ENCODE data around the gene TUT1.
A peak's percentile ranks its signal among the peaks of the same experiment; 100 is the strongest.

Gene TUT1

GRCh38 chr11:62542111-62542745 is 49.1 kb downstream of the TUT1 start:
- DNase-seq (ENCODE audit: low read depth, low spot score), result no peak

- DNase-seq (ENCODE audit: low read depth, low spot score), result no peak
Observed at GRCh38 chr11:62540804-62541701, 50.3 kb downstream of the TUT1 start.

GRCh38 chr11:62539238-62539925 is 51.9 kb downstream of the TUT1 start:
- DNase-seq (ENCODE audit: low read depth, low spot score), result peak; percentile 72

- no peak for DNase-seq (ENCODE audit: low read depth, low spot score)
Observed at GRCh38 chr11:62538470-62539237, 52.7 kb downstream of the TUT1 start.

- no peak for DNase-seq (ENCODE audit: low read depth, low spot score)
Observed at GRCh38 chr11:62536301-62536957, 54.9 kb downstream of the TUT1 start.

- no peak for DNase-seq (ENCODE audit: low read depth, low spot score)
Observed at GRCh38 chr11:62535802-62536201, 55.5 kb downstream of the TUT1 start.

GRCh38 chr11:62534779-62535545 is 56.4 kb downstream of the TUT1 start:
- DNase-seq (ENCODE audit: low read depth, low spot score), result no peak

- DNase-seq (ENCODE audit: low read depth, low spot score), result no peak
Observed at GRCh38 chr11:62532096-62532495, 59.2 kb downstream of the TUT1 start.

Data from brain pericyte (primary cell).